Ascending aorta (tissue), 2 donors: ENCODE results near the gene SLC25A21. TPM values are rescaled to one million over a fixed set of nuclear protein-coding genes. Genes with fewer than 3 reads are reported as not detected.
"Not testable (repeated sequence)": the region's sequence is repeated elsewhere in the genome, so short reads cannot be mapped to it uniquely, and the experiment has no call there.

Experiments
- DNase-seq, 2 donors: peaks; one replicate each; pipeline ENCODE4 v3.0.0-alpha.2; 2019; ENCODE audit warnings: low spot score in 2 of 2
- H3K27ac ChIP-seq, 2 donors: fragments of 200-600 bp; sonication (generic); one replicate each; pipeline ENCODE4 v1.5.1; 2016 to 2017; ENCODE audit warnings: mild to moderate bottlenecking in 1 of 2
- H3K27me3 ChIP-seq: fragments of 200-600 bp; sonication (generic); one replicate; pipeline ENCODE4 v1.5.1; 2017
- H3K36me3 ChIP-seq, 2 donors: fragments of 200-600 bp; sonication (generic); one replicate each; pipeline ENCODE4 v1.5.1; 2016
- H3K4me1 ChIP-seq, 2 donors: fragments of 200-600 bp; sonication (generic); one replicate each; pipeline ENCODE4 v1.5.1; 2016 to 2017; ENCODE audit warnings: mild to moderate bottlenecking in 1 of 2
- H3K4me3 ChIP-seq, 2 donors: fragments of 200-600 bp; sonication (generic); one replicate each; pipeline ENCODE4 v1.5.1; 2016 to 2017; ENCODE audit warnings: mild to moderate bottlenecking in 1 of 2
- H3K9me3 ChIP-seq, 2 donors: fragments of 200-600 bp; sonication (generic); one replicate each; pipeline ENCODE4 v1.5.1; 2016
- intact Hi-C: fragments of 100-400 bp; cut with DNase I; formaldehyde crosslinking; loops from one replicate; pipeline ENCODE4 v1.15.1; 2023
- total RNA-seq: library from RNA; depleted of rRNA; stranded (reverse); fragments of >200 nt; gene quantifications from one replicate; pipeline ENCODE4 v1.1.0, GENCODE V29; 2016
- TF ChIP-seq, protein P1 (sequence below), 3 experiments: fragments of 200-600 bp in 2 of 3; fragments of 450-650 bp in 1 of 3; sonication (generic) in 2 of 3; IDR thresholded peaks; one replicate each; pipeline ENCODE4 v1.5.1; 2016 to 2019; ENCODE audit warnings: antibody characterized with exemption in 3 of 3, mild to moderate bottlenecking in 1 of 3, moderate library complexity in 1 of 3

Gene SLC25A21
- total RNA-seq, 1 donor from 2014 or later, result not detected

DNA sequence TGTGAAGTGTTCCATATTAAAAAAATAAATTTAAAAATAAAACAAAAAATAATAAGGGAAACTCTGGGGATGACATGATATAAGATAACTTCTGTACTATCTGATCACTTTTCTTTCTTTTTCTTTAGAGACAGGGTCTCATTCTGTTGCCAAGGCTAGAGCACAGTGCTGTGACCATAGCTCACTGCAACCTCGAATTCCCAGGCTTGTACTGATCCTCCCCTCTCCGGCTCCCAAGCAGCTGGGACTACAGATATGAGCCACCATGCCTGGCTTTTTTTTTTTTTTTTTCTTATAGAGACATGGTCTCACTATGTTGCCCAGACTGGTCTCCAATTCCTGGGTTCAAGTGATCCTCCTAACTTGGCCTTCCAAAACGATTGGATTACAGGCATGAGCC, 14.9 kb upstream of the SLC25A21 start:
- intact Hi-C loops, result no loop called here
- H3K36me3 ChIP-seq, result no peaks in the 10 kb centered on the region
- H3K4me3 ChIP-seq, result no peak overlapping the region
- H3K9me3 ChIP-seq, result no peaks in the 10 kb centered on the region
- no peaks in the 10 kb centered on the region for H3K4me1 ChIP-seq
- no peak overlapping the region for H3K27ac ChIP-seq
- no peaks in the 10 kb centered on the region for H3K27me3 ChIP-seq
- no peak for DNase-seq
- TF ChIP-seq, protein P1, sequence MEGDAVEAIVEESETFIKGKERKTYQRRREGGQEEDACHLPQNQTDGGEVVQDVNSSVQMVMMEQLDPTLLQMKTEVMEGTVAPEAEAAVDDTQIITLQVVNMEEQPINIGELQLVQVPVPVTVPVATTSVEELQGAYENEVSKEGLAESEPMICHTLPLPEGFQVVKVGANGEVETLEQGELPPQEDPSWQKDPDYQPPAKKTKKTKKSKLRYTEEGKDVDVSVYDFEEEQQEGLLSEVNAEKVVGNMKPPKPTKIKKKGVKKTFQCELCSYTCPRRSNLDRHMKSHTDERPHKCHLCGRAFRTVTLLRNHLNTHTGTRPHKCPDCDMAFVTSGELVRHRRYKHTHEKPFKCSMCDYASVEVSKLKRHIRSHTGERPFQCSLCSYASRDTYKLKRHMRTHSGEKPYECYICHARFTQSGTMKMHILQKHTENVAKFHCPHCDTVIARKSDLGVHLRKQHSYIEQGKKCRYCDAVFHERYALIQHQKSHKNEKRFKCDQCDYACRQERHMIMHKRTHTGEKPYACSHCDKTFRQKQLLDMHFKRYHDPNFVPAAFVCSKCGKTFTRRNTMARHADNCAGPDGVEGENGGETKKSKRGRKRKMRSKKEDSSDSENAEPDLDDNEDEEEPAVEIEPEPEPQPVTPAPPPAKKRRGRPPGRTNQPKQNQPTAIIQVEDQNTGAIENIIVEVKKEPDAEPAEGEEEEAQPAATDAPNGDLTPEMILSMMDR (IDR thresholded peaks at IDR 0.05), result no peak

DNA sequence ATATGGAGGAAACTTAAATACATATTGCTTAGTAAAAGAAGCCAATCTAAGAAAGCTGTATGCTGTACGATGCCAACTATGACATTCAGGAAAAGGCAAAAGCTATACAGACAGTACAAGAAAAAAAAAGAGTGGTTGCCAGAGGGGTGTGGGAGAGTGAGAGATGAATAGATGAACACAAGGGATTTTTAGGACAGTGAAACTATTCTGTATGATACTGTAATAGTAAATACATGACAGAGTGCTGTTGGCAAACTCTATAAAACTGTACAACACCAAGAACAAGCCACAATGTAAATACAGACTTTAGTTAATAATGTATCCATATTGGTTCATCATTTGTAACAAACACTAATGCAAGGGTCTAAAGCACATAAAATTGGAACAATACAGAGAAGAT, 14.5 kb upstream of the SLC25A21 start:
- Histone ChIP-seq H3K4me1 (no peaks in the 10 kb centered on the region), H3K27me3 (no peaks in the 10 kb centered on the region), H3K27ac (no peak overlapping the region), H3K4me3 (no peak overlapping the region), H3K36me3 (no peaks in the 10 kb centered on the region), H3K9me3 (no peaks in the 10 kb centered on the region)
- TF ChIP-seq, protein P1 (IDR thresholded peaks at IDR 0.05), result no peak
- no peak for DNase-seq
- intact Hi-C loops, result no loop called here

DNA sequence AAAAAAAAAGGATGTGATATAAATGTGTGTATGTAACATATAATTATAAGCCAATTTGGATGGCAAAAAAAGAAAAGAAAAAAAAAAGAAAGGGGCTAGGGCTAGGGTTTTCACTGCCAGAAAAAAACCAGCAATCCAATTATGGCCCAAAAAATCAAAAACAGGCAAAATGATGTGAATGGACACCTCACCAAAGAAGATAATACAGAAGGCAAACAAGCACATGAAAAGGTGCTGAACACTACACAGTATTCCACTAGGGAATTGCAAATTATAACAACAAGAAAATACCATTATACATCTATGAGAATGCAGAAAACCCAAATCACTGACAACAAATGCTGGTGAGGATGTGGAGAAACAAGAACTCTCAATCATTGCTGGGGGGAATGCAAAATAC, 13.3 kb upstream of the SLC25A21 start:
- no peak for DNase-seq
- no peak overlapping the region for H3K27ac ChIP-seq

DNA sequence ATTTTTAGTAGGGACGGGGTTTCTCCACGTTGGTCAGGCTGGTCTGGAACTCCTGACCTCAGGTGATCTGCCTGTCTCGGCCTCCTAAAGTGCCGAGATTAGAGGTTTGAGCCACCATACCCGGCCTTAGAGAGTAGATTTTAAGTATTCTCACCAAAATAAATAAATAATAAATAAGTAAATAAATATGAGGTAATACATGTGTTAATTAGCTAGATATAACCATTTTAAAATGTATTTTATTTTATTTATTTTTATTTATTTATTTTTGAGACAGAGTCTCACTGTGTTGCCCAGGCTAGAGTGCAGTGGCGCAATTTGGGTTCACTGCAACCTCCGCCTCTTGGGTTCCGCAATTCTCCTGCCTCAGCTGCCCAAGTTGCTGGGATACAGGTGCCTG, 12.1 kb upstream of the SLC25A21 start:
- H3K27me3 ChIP-seq, intact Hi-C loops, H3K4me3 ChIP-seq, DNase-seq, H3K4me1 ChIP-seq, H3K36me3 ChIP-seq, H3K27ac ChIP-seq, H3K9me3 ChIP-seq: not testable (repeated sequence)

More for the DNA sequence above, 13.3 kb upstream of the SLC25A21 start:
- intact Hi-C loops, result no loop called here
- no peaks in the 10 kb centered on the region for H3K36me3 ChIP-seq
- no peaks in the 10 kb centered on the region for H3K27me3 ChIP-seq
- TF ChIP-seq, protein P1 (IDR thresholded peaks at IDR 0.05), result no peak
- no peaks in the 10 kb centered on the region for H3K4me1 ChIP-seq
- no peaks in the 10 kb centered on the region for H3K9me3 ChIP-seq
- H3K4me3 ChIP-seq, result no peak overlapping the region

DNA sequence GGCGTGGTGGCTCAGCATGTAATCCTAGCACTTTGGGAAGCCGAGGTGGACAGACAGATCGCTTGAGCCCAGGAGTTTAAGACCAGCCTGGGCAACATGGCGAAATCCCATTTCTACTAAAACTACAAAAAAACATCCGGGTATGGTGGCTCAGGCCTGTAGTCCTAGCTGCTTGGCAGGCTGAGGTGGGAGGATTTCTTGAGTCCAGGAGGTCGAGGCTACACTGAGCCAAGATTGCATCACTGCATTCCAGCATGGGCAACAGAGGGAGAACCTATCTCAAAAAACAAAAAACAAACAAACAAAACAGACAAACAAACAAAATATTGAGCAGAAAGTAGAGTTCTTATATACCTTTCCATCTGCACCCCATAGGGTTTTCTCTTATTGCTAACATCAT, 9.0 kb upstream of the SLC25A21 start:
- Histone ChIP-seq H3K27me3 (no peaks in the 10 kb centered on the region), H3K9me3 (no peaks in the 10 kb centered on the region), H3K27ac (no peak overlapping the region), H3K4me3 (no peak overlapping the region), H3K4me1 (no peaks in the 10 kb centered on the region), H3K36me3 (no peaks in the 10 kb centered on the region)
- TF ChIP-seq, protein P1 (IDR thresholded peaks at IDR 0.05), result no peak
- intact Hi-C loops, result no loop called here
- no peak for DNase-seq

DNA sequence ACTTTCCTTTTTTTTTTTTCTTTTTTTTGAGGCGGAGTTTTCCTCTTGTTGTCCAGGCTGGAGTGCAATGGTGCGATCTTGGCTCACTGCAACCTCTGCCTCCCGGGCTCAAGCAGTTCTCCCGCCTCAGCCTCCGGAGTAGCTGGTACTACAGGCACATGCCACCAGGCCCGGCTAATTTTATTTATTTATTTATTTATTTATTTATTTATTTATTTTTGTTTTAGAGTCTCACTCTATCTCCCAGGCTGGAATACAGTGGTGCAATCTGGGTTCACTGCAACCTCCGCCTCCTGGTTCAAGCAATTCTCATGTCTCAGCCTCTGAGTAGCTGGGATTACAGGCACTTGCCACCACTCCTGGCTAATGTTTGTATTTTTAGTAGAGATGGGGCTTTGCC, 8.5 kb upstream of the SLC25A21 start:
- H3K36me3 ChIP-seq, intact Hi-C loops, DNase-seq, H3K4me1 ChIP-seq, H3K4me3 ChIP-seq, H3K9me3 ChIP-seq, H3K27me3 ChIP-seq, H3K27ac ChIP-seq: not testable (repeated sequence)

DNA sequence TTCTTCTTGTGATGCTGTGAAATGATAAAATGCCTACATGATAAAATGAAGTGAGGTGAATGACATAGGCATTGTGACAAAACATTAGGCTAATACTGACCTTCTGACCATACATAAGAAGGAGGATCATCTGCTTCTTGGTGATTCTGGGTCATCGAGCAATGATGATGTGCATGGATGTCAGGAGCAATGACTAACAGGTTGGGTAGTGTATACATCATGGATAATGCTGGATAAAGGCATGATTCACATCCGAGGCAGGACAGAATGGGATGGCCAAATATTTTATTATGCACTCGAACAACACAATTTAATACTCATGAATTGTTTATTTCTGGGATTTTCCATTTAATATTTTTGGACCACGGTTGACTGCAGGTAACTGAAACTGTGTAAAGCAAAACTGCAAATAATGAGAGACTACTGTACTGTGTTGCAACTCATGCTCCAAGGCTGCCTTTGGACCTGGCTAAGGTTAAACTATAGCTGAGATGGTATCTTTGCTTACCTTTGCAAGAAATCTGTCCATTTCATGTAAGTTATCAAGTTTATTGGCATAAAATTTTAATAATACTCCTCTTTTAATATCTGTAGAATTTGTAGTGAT, 7.6 kb upstream of the SLC25A21 start:
- Histone ChIP-seq H3K9me3 (no peaks in the 10 kb centered on the region), H3K4me3 (no peak overlapping the region), H3K36me3 (no peaks in the 10 kb centered on the region), H3K27ac (no peak overlapping the region), H3K4me1 (no peaks in the 10 kb centered on the region), H3K27me3 (no peaks in the 10 kb centered on the region)
- no peak for DNase-seq
- TF ChIP-seq, protein P1 (IDR thresholded peaks at IDR 0.05), result no peak
- intact Hi-C loops, result no loop called here
